HepG2 (cell line): ENCODE data around the gene ABAT. TPM values are rescaled to one million over a fixed set of nuclear protein-coding genes. Genes with fewer than 3 reads are reported as not detected.

Experiments used
- ARNTL ChIP-seq: sonication (generic); formaldehyde crosslinking; IDR thresholded peaks from 2 replicates; pipeline ENCODE4 v1.4.0; 2020; ENCODE audit warnings: mild to moderate bottlenecking, missing genetic modification reagents
- GLI4 ChIP-seq: sonication (generic); formaldehyde crosslinking; IDR thresholded peaks from 2 replicates; pipeline ENCODE4 v1.5.1; 2020; ENCODE audit warnings: missing genetic modification reagents, mild to moderate bottlenecking, moderate library complexity, borderline replicate concordance
- GRHL1 ChIP-seq: sonication (generic); formaldehyde crosslinking; conservative IDR thresholded peaks from 2 replicates; pipeline ENCODE4 v1.8.0; 2022; ENCODE audit warnings: missing genetic modification reagents
- HNRNPH1 ChIP-seq: fragments of 200-400 bp; formaldehyde crosslinking; optimal IDR thresholded peaks from 2 replicates; pipeline ENCODE3; 2017; ENCODE audit warnings: mild to moderate bottlenecking, low read depth, low read length
- NFKB2 ChIP-seq: sonication (generic); formaldehyde crosslinking; IDR thresholded peaks from 2 replicates; pipeline ENCODE4 v1.4.0; 2020; ENCODE audit warnings: missing genetic modification reagents, borderline replicate concordance
- RBAK ChIP-seq: sonication (generic); formaldehyde crosslinking; IDR thresholded peaks from 2 replicates; pipeline ENCODE4 v1.5.1; 2020; ENCODE audit warnings: mild to moderate bottlenecking, missing genetic modification reagents
- SATB2 ChIP-seq: sonication (generic); formaldehyde crosslinking; IDR thresholded peaks from 2 replicates; pipeline ENCODE4 v1.5.0; 2020; ENCODE audit warnings: missing genetic modification reagents
- SNAI1 ChIP-seq: sonication (generic); formaldehyde crosslinking; IDR thresholded peaks from 2 replicates; pipeline ENCODE4 v1.5.0; 2020; ENCODE audit warnings: mild to moderate bottlenecking, missing genetic modification reagents, borderline replicate concordance
- ZNF232 ChIP-seq: sonication (generic); formaldehyde crosslinking; IDR thresholded peaks from 2 replicates; pipeline ENCODE4 v1.4.0; 2020; ENCODE audit warnings: missing genetic modification reagents, borderline replicate concordance
- ZNF652 ChIP-seq: IDR thresholded peaks from 2 replicates; pipeline ENCODE4 v1.6.1; 2016; ENCODE audit warnings: low read depth, borderline replicate concordance
- ZNF746 ChIP-seq: sonication (generic); formaldehyde crosslinking; IDR thresholded peaks from 2 replicates; pipeline ENCODE4 v1.8.0; 2022; ENCODE audit warnings: mild to moderate bottlenecking, missing genetic modification reagents
- ZNF775 ChIP-seq: sonication (generic); formaldehyde crosslinking; IDR thresholded peaks from 2 replicates; pipeline ENCODE4 v1.4.0; 2020; ENCODE audit warnings: missing genetic modification reagents, mild to moderate bottlenecking, moderate library complexity, borderline replicate concordance
- ZNF891 ChIP-seq: sonication (generic); formaldehyde crosslinking; IDR thresholded peaks from 2 replicates; pipeline ENCODE4 v1.5.0; 2020; ENCODE audit warnings: mild to moderate bottlenecking, missing genetic modification reagents
- polyA plus RNA-seq, 8 experiments: library from polyadenylated mRNA; depleted of rRNA in 3 of 8; stranded (reverse) in 7 of 8; unstranded in 1 of 8; fragments of >200 nt; fragmentation: Illumina TruSeq in 4 of 8; extraction: Trizol in 4 of 8; gene quantifications; 2 replicates each; pipeline versions ENCODE4 v1.2.1 to v1.2.3, GENCODE V29; 2011 to 2016; ENCODE audit warnings: low read depth in 4 of 8, missing spikeins in 1 of 8, mixed read lengths in 1 of 8; ENCODE audit not compliant: insufficient read depth in 1 of 8
- total RNA-seq, 5 experiments: library from RNA; depleted of rRNA; stranded (reverse); fragments of >200 nt; fragmentation: Illumina TruSeq; extraction: Trizol; gene quantifications; 2 replicates each; pipeline ENCODE4 v1.2.3, GENCODE V29; 2016; ENCODE audit warnings: low read depth in 1 of 5
- TF ChIP-seq, protein P1 (sequence below): sonication (generic); formaldehyde crosslinking; conservative IDR thresholded peaks from 2 replicates; pipeline ENCODE4 v1.8.1; 2023; ENCODE audit warnings: missing genetic modification reagents
- TF ChIP-seq, protein P2 (sequence below): sonication (generic); formaldehyde crosslinking; IDR thresholded peaks from 2 replicates; pipeline ENCODE4 v1.5.0; 2020; ENCODE audit warnings: mild to moderate bottlenecking, missing genetic modification reagents, borderline replicate concordance
- TF ChIP-seq, protein P3 (sequence below): sonication (generic); formaldehyde crosslinking; IDR thresholded peaks from 2 replicates; pipeline ENCODE4 v1.8.0; 2022; ENCODE audit warnings: low read depth, missing genetic modification reagents

The ABAT gene
- total and polyA plus RNA-seq, 2 of the 13 experiments (the other 11 are each of a cell fraction or from before 2014, with no cell fraction given) = 47.6 to 97.3 TPM

GRCh38 chr16:8739989-8740704, 65.7 kb downstream of the ABAT start (continued):
- no peak for TF ChIP-seq ZNF775 (CRISPR knock-in tag)
- TF ChIP-seq GLI4 (CRISPR knock-in tag) = no peak
- TF ChIP-seq HNRNPH1 = no peak
- 0 out of 2 replicates have a peak, but pooled peaks have one; percentile 14 for TF ChIP-seq ZNF232
- 0 out of 2 replicates have a peak, but pooled peaks have one; percentile 1 for TF ChIP-seq ZNF746 (CRISPR knock-in tag)
- no peak for TF ChIP-seq ZNF652 (CRISPR knock-in tag)
- no peak for TF ChIP-seq SATB2 (CRISPR knock-in tag)
- 0 out of 2 replicates have a peak, but pooled peaks have one; percentile 36 for TF ChIP-seq ZNF891 (CRISPR knock-in tag)
- TF ChIP-seq ARNTL (CRISPR knock-in tag) = no peak
- TF ChIP-seq SNAI1 (CRISPR knock-in tag) = no peak
- TF ChIP-seq GRHL1 (CRISPR knock-in tag) = no peak
- TF ChIP-seq NFKB2 (CRISPR knock-in tag) = 0 out of 2 replicates have a peak, but pooled peaks have one; percentile 18
- 0 out of 2 replicates have a peak, but pooled peaks have one; percentile 73 for TF ChIP-seq RBAK (CRISPR knock-in tag)
- TF ChIP-seq, protein P1, sequence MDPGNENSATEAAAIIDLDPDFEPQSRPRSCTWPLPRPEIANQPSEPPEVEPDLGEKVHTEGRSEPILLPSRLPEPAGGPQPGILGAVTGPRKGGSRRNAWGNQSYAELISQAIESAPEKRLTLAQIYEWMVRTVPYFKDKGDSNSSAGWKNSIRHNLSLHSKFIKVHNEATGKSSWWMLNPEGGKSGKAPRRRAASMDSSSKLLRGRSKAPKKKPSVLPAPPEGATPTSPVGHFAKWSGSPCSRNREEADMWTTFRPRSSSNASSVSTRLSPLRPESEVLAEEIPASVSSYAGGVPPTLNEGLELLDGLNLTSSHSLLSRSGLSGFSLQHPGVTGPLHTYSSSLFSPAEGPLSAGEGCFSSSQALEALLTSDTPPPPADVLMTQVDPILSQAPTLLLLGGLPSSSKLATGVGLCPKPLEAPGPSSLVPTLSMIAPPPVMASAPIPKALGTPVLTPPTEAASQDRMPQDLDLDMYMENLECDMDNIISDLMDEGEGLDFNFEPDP (CRISPR knock-in tag) = peak; percentile 98; the same call in 1 of the 2 replicates
- TF ChIP-seq, protein P2, sequence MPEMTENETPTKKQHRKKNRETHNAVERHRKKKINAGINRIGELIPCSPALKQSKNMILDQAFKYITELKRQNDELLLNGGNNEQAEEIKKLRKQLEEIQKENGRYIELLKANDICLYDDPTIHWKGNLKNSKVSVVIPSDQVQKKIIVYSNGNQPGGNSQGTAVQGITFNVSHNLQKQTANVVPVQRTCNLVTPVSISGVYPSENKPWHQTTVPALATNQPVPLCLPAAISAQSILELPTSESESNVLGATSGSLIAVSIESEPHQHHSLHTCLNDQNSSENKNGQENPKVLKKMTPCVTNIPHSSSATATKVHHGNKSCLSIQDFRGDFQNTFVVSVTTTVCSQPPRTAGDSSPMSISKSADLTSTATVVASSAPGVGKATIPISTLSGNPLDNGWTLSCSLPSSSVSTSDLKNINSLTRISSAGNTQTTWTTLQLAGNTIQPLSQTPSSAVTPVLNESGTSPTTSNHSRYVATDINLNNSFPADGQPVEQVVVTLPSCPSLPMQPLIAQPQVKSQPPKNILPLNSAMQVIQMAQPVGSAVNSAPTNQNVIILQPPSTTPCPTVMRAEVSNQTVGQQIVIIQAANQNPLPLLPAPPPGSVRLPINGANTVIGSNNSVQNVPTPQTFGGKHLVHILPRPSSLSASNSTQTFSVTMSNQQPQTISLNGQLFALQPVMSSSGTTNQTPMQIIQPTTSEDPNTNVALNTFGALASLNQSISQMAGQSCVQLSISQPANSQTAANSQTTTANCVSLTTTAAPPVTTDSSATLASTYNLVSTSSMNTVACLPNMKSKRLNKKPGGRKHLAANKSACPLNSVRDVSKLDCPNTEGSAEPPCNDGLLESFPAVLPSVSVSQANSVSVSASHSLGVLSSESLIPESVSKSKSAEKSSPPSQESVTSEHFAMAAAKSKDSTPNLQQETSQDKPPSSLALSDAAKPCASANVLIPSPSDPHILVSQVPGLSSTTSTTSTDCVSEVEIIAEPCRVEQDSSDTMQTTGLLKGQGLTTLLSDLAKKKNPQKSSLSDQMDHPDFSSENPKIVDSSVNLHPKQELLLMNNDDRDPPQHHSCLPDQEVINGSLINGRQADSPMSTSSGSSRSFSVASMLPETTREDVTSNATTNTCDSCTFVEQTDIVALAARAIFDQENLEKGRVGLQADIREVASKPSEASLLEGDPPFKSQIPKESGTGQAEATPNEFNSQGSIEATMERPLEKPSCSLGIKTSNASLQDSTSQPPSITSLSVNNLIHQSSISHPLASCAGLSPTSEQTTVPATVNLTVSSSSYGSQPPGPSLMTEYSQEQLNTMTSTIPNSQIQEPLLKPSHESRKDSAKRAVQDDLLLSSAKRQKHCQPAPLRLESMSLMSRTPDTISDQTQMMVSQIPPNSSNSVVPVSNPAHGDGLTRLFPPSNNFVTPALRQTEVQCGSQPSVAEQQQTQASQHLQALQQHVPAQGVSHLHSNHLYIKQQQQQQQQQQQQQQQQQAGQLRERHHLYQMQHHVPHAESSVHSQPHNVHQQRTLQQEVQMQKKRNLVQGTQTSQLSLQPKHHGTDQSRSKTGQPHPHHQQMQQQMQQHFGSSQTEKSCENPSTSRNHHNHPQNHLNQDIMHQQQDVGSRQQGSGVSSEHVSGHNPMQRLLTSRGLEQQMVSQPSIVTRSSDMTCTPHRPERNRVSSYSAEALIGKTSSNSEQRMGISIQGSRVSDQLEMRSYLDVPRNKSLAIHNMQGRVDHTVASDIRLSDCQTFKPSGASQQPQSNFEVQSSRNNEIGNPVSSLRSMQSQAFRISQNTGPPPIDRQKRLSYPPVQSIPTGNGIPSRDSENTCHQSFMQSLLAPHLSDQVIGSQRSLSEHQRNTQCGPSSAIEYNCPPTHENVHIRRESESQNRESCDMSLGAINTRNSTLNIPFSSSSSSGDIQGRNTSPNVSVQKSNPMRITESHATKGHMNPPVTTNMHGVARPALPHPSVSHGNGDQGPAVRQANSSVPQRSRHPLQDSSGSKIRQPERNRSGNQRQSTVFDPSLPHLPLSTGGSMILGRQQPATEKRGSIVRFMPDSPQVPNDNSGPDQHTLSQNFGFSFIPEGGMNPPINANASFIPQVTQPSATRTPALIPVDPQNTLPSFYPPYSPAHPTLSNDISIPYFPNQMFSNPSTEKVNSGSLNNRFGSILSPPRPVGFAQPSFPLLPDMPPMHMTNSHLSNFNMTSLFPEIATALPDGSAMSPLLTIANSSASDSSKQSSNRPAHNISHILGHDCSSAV (CRISPR knock-in tag) = no peak
- TF ChIP-seq, protein P3, sequence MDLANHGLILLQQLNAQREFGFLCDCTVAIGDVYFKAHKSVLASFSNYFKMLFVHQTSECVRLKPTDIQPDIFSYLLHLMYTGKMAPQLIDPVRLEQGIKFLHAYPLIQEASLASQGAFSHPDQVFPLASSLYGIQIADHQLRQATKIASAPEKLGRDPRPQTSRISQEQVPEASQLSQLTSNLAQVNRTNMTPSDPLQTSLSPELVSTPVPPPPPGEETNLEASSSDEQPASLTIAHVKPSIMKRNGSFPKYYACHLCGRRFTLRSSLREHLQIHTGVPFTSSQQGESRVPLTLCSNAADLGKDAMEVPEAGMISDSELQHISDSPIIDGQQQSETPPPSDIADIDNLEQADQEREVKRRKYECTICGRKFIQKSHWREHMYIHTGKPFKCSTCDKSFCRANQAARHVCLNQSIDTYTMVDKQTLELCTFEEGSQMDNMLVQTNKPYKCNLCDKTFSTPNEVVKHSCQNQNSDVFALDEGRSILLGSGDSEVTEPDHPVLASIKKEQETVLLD = no peak
